HUDEP-2 (cell line): ENCODE data around the gene NWD2.

ENCODE experiments used
- DNase-seq, 76 experiments: peaks; one replicate each; lab custom pipeline; 2025; ENCODE audit not compliant: unreplicated experiment in 76 of 76; lab: John Stamatoyannopoulos, UW

NWD2 gene

GRCh38 chr4:37438564-37439279, 194.2 kb downstream of the NWD2 start:
- no peak for DNase-seq

GRCh38 chr4:37439809-37440474, 195.4 kb downstream of the NWD2 start:
- no peak for DNase-seq

DNA sequence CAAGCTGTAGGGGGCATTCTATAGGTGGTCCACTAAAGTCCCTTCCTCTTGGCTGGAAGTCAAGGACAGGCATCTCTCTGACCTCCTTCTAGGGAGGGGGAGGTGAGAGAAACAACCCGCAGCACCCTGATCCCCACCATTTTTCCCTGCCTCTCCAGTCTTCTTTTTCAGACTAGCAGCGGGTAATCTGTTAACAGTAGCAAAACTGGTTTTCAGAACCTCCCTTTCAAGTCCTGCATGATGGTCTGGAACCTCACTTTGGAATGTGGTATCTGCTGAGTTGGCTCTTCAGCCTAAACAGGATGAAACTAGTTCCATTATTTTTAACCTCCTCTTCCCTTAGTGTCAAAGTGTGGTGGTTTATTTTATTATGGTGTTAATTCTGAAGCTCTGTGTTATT, 196.0 kb downstream of the NWD2 start:
- no peak for DNase-seq

- no peak for DNase-seq
These were observed 196.9 kb downstream of the NWD2 start for GRCh38 chr4:37441231-37442061.

- DNase-seq: no peak
These were observed 197.4 kb downstream of the NWD2 start for GRCh38 chr4:37442062-37442323.

GRCh38 chr4:37443137-37443536, 198.6 kb downstream of the NWD2 start:
- DNase-seq: no peak

- no peak for DNase-seq
These were observed 200.5 kb downstream of the NWD2 start for GRCh38 chr4:37445023-37445422.

DNA sequence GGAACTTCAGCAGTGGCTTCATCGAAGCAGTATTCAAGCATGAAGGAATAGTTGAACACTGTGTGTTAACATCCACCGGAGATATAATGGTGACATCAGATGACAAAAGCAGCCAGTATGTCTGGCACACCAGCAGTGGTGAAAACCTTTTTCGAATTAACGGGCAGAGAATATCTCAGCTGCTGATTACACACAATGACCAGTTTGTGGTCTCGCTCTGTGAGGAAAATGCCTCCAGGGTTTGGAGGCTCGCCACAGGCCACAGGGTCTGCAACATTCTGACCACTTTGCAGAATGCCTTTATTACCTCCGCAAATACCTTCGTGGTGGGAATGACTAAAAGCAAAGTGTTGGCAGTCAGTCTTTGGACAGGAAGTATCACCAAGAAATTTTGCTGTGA, 201.5 kb downstream of the NWD2 start:
- no peak for DNase-seq

DNA sequence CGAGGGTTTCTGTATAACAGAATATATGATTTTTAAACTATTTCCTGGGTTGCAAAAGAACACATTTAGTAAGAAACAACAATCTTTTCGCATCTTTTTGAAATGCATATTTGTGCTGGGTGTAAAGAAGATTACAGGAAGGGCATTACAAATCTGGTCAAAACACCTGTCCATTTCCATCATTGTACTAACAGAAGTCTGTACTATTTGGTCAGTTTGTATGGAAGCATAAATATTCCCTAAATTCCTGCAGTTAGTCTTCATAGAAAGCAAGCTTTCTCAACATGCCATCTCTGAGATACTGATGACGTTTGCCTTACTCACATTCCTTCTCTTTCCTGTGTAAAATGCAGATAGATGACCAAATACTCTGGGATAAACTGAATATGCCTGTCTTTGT, 203.3 kb downstream of the NWD2 start:
- no peak for DNase-seq

DNA sequence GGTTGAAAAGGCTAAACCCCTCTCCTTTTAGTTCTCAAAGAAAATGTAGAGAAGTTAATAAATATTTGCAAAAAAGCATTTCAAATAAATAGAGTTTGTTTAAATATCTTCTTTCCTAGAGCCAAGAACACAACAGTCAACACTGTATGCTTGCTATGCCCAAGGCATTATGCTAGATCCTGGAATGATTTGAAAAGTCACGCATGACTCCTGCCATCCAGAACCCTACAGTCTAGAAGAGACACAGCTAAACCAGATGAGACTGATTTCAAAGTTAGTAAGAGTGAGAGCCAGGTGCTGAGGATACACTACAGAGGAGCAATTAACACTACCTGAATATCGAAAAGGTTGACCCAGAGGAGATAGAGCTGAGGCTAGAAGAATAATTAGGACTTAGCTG, 205.8 kb downstream of the NWD2 start:
- DNase-seq: no peak

- DNase-seq: no peak
These were observed 206.4 kb downstream of the NWD2 start for GRCh38 chr4:37450911-37451310.

DNA sequence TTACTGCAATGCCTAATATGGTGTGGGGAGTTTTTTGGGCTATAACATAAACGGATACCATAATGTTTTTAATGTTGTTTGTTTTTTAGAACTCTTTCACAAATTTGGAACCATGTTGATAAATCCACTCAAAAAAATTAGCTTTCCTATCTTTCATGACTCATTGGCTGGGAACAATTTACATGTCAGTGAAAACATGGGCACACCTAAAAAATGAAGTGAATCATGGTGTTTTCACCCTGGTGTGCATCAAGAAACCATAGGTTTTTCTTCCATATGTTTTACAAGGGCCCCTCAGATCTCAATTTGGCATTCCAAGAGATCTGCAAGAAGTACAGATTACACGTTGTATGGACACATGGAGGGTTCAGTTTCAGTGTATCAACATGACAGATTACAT, 207.1 kb downstream of the NWD2 start:
- DNase-seq: no peak

- peak in 35 of 76 experiments; percentile 1 to 46 (median 13) for DNase-seq
These were observed 208.4 kb downstream of the NWD2 start for GRCh38 chr4:37452952-37453280.

DNA sequence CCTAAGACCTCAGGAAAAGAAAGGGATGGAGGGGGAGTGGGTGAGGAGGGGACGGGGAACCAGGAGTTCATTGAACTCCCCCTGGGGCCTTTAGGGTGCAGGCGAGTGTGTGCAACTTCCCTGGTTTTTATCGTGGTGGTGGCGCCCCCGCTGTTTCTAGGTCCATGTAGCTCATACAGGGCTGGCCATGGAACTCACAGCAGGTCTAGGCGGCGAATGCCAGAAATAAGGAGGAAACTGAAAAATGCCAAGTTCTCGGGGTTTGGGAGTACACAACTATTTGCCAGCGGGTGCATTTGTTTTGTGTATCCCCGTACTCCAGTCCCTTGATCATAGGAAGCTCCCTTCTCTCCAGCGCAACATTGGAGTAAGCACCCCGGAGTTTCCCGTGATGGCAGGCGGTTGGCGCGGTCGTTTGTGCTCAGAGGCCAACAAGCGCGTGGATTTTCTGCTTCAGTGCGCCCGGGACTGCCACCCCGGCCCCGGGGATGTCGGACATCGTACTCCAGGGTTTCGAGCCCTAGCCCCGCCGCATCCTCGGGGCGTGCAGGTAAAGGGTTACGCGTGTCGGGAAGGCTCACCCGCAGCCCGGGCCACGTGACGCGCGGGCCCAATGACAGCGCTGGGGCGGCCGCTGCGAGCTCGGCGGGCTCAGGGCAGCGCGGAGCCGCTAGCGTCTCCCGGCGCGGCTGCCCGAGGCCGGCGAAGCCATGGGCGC, 208.9 kb downstream of the NWD2 start:
- peak in 8 of 76 experiments; percentile 2 to 24 (median 9) for DNase-seq

GRCh38 chr4:37453999-37454800, 209.7 kb downstream of the NWD2 start:
- no peak for DNase-seq

DNA sequence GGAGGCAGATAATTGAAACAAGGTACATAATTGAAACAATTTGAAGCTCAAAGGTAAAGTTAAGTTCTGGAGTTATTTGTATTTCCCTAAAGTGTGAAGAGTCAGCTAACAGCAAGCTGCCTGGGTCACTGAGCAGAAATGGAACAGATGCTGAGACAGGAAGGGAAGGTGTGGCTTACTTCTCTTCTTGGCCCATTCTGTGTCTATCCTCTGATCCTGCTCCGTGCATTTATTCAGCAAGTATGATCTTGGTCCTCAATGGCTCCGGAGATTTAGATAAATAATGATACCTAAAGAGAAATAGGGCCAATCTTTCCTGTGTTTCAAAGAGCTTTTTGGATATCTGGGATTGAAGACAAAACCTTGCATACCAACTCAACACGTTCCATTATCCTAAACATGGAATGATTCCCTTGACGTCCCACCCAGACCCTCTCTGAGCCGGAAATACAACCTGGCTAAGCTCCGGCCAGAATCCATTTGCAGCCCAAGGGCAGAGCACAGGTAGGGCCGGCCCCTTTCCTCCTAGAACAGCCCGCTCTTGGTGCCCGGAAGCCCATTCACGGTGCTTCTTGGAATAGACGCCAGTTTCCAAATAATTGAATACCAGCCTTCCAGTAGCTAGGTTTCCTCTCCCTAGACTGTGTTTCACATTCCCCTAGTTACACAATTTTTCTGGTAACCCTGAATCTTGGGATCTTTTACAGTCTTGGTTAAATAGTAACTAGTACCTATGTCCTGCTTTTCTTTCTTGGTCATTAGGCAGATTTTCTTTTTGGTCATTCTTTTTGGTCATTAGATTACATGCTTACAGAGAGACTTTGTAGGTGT, 211.0 kb downstream of the NWD2 start:
- DNase-seq: no peak

DNA sequence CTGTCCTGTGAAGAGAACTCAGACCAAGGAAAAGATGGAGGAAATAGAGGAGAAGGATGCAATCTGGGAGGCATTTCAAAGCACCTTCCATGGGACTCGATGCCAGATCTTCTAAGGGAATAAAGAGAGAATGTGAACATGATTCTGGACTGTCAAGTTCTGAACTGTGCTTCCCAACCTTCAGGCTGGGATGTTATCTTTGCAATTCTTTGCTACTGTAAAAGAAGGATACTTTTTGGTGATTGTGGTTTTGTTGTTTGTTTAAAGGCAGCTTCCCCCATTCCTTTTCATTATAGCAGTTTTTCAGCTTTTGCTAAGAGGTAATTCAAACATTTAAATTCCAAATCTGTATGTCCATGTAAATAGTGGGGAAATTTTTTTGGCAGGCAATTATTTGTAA, 217.3 kb downstream of the NWD2 start:
- DNase-seq: no peak

DNA sequence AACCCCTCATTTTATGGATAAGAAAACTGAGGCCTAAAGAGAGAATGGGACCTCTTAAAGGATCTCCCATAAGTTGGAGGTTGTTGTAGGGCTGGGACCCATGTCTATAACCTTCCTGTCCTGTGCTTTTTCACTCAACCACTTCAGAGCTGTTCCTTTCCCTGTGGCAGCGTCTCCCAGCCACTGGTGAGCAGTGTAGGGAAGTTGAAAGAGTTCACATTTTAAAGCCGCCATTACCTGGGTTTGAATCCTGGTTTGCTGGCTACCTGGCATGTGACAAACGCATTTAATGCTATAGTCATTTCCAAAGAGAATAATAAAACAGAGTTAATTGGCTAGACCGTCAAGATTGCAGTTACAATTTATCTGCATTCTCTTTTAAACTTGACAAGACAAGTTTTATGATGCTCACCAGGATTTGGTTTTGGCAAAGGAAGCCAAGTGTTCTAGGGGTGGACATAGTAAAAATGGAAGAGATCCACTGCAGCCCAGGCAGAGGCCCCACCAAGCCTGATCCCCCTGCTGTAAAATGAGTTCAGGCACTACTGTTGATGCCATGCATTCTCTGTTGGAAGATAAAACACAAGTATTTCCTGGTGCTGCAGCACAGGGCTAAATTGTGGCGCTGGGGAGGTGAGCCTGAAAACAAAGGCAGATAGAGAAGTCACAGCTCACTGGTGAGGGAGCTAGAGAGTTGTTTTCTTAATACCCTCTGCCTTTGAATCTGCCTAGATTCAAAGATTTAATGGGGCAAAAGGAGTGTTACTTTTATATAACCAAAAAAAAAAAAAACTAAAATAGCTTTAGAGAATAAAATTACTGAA, 218.7 kb downstream of the NWD2 start:
- no peak for DNase-seq
